Limb (tissue), 2 donors: ENCODE data around the gene OTX1.
"Not testable (repeated sequence)": the region's sequence is repeated elsewhere in the genome, so short reads cannot be mapped to it uniquely, and the experiment has no call there.

ENCODE experiments used
- DNase-seq, 2 donors: peaks; one replicate each; pipeline ENCODE4 v3.0.0-alpha.2; 2016; ENCODE audit errors: extremely low spot score in 2 of 2

Gene OTX1

DNA sequence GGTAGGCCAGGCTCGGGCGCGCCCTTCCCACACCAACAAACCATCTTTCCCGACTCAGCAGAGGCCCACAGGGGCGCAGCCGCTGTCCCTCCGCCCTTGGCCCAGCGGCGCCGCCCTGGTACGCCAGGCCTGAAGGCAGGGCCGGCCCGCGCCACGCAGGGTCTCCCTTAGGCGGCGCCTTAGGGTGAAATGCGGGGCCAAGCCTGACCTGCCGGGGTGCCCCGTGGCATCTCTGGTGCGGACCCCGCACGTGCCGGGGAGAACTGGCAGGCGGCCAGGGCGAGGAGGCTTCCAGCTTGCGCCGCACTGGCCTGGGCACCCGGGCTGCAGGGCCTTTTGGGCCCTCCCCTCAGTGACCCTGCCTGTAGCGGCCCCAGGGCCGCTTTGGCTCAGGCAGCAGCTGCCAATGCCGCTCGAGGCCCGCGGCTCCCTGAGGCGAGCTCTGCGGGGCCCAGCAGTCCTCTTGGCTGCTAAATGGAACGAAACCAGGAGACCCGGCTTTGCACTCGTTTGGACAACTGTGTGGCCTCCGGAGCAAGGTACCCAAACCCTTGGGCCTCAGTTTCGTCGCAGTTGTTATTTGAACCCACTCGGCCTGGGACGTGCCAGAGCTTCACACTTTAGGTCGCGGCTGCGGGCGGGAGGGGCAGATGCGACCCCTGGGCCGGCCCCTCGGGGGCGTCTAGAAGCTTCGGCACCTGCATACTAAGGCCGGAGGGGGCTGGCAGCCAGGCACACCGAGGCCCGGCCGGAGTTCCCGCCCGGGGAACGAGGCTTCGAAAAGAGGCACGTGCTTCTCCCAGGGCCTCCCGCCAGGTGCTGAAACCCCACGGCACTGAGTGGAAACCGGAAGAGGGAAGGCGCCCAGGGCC lies 8.5 kb downstream of the OTX1 start:
- DNase-seq = peak in 1 of 2 donors; percentile 71

DNA sequence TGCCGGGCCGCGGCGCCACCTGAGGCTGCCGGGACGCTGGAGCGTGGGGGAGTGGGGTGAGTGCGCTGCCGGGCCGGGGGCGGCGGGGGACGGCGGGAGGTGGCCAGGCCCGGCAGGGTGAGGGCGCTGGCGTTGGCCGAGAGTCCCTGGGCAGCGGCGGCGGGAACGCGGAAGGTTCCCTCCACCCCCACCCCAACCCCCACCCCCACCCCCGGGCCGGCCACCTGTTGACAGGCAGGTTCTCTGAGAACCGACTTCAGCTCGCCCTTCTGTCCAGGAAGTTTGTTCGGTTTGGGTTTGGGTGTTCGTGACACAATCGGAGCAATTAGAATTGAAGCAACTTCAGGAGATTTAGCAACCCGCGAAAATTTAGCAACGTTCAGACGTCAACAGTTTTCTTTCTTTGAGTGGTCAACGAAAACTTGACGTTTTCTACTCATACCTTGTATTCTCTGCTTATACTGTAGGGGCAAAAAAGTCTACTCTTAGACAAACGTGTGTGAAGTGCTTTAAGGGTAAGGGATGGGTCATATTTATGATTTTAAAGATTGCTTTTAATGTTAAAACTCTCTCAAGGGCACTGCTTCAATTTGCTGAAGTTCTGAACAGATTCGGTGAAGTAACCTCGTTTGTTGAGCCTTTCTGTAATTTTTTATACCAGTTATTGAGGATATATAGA lies 9.3 kb downstream of the OTX1 start:
- no peak for DNase-seq

DNA sequence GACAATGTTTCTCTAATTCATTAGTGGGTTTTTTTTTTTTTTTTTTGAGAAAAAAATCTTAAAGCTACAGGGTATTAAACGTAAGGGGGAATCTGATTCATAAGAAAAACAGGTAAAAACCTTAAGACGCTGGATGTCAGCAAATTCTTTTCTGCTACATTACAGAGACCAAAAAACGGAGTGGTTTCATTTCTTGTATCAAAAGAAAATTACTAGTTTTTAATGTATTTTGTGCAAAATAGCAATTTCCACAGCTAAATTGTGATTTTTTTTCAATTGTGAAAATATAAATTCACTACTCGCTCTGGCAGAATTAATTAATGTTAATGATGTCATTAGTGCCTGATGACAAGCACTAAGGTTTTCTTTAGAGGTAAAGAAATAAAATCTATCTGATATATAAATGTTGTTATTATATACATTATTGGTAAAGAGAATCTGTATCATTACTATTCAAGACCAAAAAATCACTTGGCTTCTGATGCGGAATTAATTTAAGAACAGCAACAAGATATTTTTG lies 9.9 kb downstream of the OTX1 start:
- DNase-seq = no peak

DNA sequence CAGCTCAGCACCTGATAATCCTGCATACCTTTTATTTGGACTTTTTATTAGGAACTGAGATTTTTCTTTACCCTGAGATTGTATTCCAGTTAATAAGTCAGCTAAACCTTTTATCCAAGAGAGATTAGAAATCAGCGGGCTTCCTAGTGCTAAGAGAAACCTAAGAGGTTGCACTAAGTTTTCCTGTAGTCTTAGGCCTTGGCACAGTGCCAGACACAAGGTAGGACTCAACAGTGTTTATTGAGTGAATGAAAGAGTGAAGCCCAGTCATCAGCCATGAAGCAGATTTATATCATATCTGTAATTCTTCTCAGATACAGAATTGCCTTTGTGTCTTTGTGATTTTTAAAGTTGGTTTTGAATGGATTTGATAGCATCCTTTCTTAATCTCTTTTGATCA lies 13.6 kb downstream of the OTX1 start:
- DNase-seq = no peak

DNA sequence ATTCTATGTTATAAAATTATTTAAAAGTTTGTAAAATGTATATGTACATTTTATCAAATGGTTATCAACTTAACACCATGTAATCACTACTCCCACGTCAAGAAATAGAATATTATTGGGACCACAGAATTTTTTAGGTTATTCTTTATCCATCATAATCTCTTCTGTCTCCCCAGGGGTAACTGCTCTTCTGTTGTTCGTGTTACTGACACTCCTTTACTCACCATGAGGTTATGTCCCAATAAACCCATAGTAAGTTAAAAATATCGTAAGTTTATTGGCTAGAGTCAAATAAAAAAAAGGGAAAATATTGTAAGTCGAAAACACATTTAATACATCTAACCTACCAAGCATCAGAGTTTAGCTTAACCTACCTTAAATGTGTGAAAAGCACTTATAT lies 14.0 kb downstream of the OTX1 start:
- DNase-seq = no peak

DNA sequence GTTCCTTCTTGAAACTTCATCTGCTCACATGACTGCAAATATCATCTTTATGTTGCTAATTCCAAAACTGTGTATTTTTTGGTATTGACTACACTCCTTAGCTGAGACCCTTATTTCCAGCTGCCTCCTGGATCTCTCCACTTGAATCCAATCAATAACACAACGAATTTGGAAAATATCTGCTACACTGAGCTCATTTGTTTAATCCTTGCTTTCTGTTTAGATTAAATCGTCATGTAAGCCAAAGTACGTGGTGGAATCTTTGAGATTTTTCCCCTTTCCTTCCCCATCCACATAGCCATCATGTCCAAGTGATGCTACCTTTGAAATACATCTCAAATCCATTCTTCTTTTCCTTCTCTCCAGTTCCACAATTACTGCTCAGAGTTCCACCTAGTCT lies 15.6 kb downstream of the OTX1 start:
- DNase-seq = no peak

DNA sequence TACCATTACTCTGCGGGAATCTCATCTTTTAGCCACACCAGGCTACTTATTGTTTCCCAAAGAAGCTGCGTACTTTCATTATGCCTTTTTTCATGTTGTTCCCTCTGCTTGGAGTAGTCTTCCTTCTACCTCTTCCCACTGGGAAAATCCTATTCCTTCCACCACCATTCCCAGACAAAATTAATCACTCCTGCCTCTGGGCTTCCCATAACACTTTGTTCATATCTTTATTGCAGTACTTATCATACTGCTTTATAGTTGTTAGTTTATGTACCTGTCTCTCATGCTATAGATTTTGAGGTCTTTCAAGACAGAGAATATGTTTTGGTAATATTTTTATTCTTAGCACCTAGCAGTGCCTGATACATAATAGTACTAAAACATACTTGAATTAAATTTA lies 16.2 kb downstream of the OTX1 start:
- no peak for DNase-seq

DNA sequence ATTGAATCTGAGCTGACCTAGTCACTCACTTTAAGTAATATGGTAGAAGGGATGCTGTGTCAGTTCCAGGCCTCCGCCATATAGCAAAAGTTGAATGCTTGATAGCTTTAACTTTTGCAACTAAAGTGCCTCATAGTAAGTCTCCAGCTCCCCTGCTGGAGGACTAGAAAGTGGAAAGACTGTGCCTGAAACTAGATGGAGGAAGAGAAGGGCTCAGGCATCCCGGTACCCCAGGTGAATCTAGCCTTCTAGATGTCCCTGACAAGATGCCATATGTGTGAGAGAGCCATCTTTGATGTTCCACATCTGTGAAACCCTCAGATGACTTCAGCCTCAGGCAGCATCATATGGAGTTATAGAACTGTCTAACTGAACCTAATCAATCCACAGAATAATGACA lies 21.0 kb downstream of the OTX1 start:
- no peak for DNase-seq

DNA sequence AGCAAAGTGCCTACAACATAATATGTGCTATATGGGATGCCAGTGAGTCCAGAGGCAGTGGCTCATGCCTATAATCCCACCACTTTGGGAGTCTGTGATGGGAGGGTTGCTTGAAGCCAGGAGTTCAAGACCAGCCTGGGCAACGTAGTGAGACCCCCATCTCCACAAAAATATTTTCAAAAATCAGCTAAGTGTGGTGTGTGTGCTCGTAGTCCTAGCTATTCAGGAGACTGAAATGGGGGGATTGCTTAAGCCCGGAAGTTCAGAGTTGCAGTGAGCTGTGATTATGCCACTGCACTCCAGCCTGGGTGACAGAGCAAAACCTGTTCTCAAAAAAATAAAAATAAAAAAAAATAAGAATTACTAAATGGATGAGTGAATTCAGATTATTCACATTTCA lies 23.4 kb downstream of the OTX1 start:
- no peak for DNase-seq

DNA sequence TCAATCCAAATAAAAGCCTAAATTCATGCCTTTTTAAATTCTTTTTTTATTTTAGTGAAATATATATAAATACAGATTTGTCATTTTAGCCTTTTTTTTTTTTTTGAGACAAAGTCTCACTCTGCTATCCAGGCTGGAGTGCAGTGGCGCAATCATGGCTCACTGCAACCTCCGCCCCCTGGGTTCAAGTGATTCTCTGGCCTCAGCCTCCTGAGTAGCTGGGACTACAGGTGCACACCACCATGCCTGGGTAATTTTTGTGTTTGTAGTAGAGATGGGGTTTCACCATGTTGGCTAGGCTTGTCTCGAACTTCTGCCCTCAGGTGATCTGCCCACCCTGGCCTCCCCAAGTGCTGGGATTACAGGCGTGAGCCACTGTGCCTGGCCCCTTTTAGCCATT lies 23.8 kb downstream of the OTX1 start:
- DNase-seq = not testable (repeated sequence)

DNA sequence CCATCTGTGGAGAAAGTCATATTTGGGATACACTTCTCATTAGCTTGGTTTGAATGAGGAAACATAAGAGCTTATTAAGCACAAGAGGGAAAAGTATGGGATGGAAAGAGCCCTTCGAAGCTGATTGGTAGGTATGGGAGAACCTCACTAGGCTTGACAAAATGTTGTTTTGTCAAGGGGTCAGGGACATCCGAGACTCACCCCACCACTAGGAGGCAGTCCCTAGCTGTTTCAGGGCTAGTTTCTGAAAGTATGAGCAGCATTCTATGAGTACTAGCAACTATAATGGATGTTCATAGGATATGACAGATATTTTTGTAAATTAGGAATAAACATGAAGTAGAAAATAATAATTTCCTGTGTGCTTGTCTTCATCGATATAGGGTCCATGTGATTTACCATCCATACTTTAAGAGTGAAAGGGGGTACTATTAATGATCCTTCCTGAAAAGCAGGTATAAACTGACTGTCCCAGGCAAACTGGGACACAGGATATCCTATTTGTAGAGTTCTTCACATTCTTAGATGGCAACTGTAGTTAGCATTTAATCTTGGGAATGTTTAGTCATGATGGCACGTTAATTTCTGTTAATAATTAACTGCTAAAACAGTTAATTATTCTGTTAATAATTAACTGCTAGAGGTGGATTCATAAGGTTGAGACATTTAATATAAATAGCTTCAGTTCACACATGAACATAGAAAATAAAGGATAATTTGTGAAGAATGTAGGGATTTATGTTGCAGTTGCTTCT lies 28.4 kb downstream of the OTX1 start:
- DNase-seq = no peak

DNA sequence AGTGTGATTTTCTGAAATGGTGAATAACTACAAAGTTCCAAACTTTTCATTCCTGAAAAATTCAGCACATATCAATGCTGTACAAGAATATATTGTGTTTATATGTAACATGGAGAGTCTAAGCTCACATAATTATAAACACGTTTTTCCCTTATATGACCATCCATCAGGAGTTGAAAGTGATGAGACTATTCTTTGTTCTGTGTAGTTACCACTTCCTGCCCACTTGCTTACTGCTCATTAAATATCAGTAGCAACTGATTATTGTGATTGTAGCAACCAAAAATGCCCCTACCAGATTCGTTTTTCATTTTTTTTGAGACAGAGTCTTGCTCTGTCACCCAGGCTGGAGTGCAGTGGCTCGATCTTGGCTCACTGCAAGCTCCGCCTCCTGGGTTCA lies 30.8 kb downstream of the OTX1 start:
- DNase-seq = no peak

DNA sequence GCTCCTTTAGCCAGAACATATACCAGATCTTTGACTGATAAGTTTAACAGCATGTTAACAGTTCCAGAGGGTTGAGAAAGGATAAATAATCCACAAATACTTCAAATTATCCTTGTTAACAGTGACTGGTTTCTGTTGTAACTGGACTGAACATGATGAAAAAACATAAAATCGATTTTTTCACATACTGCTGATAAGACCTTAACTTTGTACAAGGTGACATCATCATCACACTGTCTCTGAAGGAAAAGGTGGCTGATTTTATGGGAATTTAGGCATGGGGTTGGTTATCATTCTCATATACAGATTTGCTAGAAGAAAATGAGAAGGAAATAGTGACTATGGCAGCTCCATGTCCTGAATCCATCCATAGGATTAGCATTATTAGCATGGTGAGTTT lies 36.1 kb downstream of the OTX1 start:
- DNase-seq = no peak

DNA sequence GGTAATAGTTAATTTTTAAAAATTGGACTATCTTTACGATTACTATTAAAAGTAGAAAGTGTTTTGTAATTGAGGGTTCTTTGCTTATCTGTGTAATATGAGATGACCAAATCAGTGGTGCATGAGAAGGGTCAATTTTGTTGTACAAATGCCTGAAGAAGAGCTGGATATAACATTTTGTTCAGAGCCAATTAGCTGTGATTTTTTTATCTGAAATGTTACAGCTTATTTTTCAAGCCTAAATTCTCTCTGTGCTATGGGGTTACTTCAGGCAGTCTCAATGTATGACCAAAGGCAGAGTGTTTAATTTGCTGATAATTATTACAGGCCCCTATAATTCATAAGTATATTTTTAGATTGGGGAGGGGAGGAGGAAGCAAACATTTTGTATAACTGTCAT lies 41.8 kb downstream of the OTX1 start:
- no peak for DNase-seq

DNA sequence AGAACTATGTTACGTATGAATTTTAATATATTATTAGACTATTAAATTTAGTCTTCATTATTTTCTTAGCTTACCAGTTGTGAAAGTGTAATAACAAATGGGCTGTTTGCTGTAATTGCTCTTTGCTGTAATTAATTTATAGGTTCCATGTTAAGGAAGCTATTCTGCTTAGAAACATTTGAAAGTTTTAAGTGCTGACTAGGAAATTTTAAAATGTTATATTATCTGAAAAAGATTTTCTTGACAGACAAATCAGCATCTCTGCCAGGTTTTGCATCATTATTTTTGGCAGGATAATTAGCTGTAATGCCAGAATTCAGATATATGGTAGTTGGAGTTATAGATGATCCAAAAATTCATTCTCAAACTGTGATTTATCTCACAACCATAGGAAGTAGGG lies 42.2 kb downstream of the OTX1 start:
- DNase-seq = no peak

DNA sequence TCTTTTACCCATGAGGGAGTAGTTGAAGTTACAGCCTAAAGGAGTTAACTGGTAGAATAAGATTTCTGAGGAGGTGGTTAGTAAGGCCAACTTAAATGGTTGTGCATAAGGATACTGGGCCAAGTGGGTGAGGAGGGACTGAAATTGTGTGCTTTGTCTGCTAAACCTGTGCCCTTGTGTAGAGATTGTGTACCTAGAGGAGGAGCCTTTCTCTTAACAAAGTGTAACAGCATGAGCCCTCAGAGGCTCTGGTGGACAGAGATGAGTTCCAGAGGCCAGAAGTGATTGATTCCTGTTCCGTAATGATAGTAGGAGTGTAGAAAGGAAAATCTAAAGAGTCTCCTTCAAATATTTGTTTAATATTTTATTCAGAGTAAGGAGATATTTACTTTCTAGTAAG lies 42.9 kb downstream of the OTX1 start:
- DNase-seq = no peak

DNA sequence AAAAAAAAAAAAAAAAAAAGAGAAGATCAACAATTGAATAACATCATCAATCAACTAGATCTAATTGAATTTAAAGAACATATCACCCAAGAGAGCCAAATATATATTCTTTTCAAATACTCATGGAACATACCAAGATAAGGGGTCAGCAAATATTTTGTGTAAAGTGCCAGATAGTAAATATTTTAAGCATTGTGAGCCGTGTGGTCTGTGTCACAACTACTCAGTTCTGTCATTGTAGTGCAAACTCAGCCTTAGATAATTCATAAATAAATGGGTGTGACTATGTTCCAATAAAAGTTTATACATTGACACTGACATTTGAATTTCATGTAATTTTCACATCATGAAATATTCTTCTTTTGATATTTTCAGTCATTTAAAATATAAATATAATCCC lies 45.9 kb downstream of the OTX1 start:
- no peak for DNase-seq

DNA sequence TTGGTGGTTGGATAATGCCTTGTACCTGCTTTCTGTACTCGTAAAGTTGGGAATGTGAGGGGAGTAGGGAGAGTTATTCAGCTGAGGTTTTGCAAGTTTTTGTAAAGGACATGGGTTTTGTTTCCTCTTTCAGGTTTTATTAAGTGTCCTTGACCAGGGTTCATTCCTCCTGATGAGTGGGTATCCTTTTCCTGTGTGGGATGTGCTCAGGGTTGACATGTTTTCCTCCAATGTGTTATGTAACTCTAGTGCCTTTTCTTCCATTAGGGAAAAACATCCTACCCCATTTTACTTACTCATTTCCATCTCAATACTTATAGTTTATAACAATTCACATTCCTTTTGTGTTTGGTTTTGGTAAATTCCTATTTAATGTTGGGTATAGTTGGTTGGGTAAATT lies 48.4 kb downstream of the OTX1 start:
- no peak for DNase-seq

DNA sequence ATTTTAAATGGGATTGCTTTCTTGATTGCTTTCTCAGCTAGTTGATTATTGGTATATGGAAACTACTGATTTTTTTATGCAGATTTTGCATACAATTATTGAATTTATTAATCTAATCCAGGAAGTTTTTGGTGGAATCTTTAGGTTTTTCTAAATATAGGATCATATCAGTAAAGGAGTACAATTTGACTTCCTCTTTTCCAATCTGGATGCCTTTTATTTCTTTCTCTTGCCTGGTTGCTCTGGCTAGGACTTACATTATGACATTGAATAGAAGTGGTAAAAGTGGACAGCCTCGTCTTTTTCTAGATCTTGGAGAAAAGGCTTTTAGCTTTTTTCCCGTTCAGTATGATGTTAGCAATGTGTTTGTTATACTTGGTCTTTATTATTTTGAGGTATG lies 51.3 kb downstream of the OTX1 start:
- DNase-seq = no peak

DNA sequence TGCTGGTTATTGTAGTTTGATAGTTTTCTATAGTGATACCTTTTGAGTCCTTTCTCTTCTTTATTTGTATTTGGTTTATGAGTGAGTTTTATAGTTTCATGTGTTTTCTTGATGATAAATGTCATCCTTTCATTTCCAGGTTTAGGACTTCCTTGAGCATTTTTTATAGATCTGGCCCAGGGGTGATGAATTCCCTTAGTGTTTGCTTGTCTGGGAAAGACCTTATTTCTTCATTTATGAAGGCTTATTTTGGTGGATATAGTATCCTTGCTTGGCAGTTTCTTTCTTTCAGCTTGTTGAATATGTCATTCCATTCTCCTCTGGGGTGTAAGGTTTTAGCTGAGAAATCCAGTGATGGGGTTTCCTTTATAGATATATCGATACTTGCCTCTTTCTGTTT lies 53.9 kb downstream of the OTX1 start:
- DNase-seq = no peak
